WTC11 (cell line): Measurements from ENCODE around the gene PRRT1. TPM values are rescaled to one million over a fixed set of nuclear protein-coding genes. Genes with fewer than 3 reads are reported as not detected.

Source experiments
- ATAC-seq: fragments of 200-7000 bp; cut with Tn5 transposase; 2 replicates; pipeline ENCODE4 v1.10.0; 2021; ENCODE audit warnings: mild to moderate bottlenecking, moderate library complexity
- CTCF ChIA-PET: fragments of 300-600 bp; sonication (Branson Sonifier 250); formaldehyde crosslinking; loops from one replicate; lab custom pipeline; 2021; ENCODE audit warnings: antibody characterized with exemption; lab: Charles Lee
- POLR2A ChIA-PET: fragments of 350-600 bp; sonication (Branson Sonifier 250); formaldehyde crosslinking; loops from one replicate; lab custom pipeline; 2021; ENCODE audit warnings: antibody characterized with exemption; lab: Charles Lee
- DNase-seq: peaks from one replicate; pipeline ENCODE4 v3.0.0; 2021; ENCODE audit warnings: low spot score
- H3K27ac Mint-ChIP-seq: 2 replicates; pipeline ENCODE4 v1.8.0; 2021; ENCODE audit warnings: mixed read lengths
- H3K27me3 Mint-ChIP-seq: 2 replicates; pipeline ENCODE4 v1.8.0; 2021; ENCODE audit warnings: low read depth, mild to moderate bottlenecking, moderate library complexity, mixed read lengths
- H3K36me3 Mint-ChIP-seq: 2 replicates; pipeline ENCODE4 v1.8.0; 2021; ENCODE audit warnings: mixed read lengths
- H3K4me1 Mint-ChIP-seq: 2 replicates; pipeline ENCODE4 v1.8.0; 2022; ENCODE audit warnings: mixed read lengths
- H3K4me3 Mint-ChIP-seq: 2 replicates; pipeline ENCODE4 v1.8.0; 2021; ENCODE audit warnings: mild to moderate bottlenecking, moderate library complexity, mixed read lengths
- H3K9me3 Mint-ChIP-seq: 2 replicates; pipeline ENCODE4 v1.8.0; 2021; ENCODE audit warnings: mixed read lengths
- CREM ChIP-seq: sonication (generic); formaldehyde crosslinking; IDR thresholded peaks from 2 replicates; pipeline ENCODE4 v1.8.1; 2022; ENCODE audit warnings: mild to moderate bottlenecking, missing genetic modification reagents, moderate library complexity
- FOXK1 ChIP-seq: sonication (generic); formaldehyde crosslinking; IDR thresholded peaks from 2 replicates; pipeline ENCODE4 v1.8.0; 2022; ENCODE audit warnings: mild to moderate bottlenecking, moderate library complexity, missing genetic modification reagents
- GABPB1 ChIP-seq: sonication (generic); formaldehyde crosslinking; IDR thresholded peaks from 2 replicates; pipeline ENCODE4 v1.8.1; 2023; ENCODE audit warnings: mild to moderate bottlenecking, missing genetic modification reagents
- NR3C1 ChIP-seq: sonication (generic); formaldehyde crosslinking; conservative IDR thresholded peaks from 2 replicates; pipeline ENCODE4 v1.8.1; 2023; ENCODE audit warnings: low read depth, mild to moderate bottlenecking, missing genetic modification reagents
- RORB ChIP-seq: fragments of 250-450 bp; sonication (Bioruptor Pico); IDR thresholded peaks from 2 replicates; pipeline ENCODE4 v1.9.0; 2021; ENCODE audit warnings: mild to moderate bottlenecking
- TEAD1 ChIP-seq: sonication (generic); formaldehyde crosslinking; IDR thresholded peaks from 2 replicates; pipeline ENCODE4 v1.8.0; 2022; ENCODE audit warnings: mild to moderate bottlenecking, missing genetic modification reagents
- ZBTB21 ChIP-seq: sonication (generic); formaldehyde crosslinking; IDR thresholded peaks from 2 replicates; pipeline ENCODE4 v1.8.1; 2023; ENCODE audit warnings: mild to moderate bottlenecking, missing genetic modification reagents, borderline replicate concordance
- ZNF263 ChIP-seq: sonication (generic); formaldehyde crosslinking; IDR thresholded peaks from 2 replicates; pipeline ENCODE4 v1.8.1; 2022; ENCODE audit warnings: low read depth, mild to moderate bottlenecking, moderate library complexity, missing genetic modification reagents
- total RNA-seq: library from RNA; stranded (reverse); gene quantifications from 3 replicates; pipeline ENCODE4 v1.2.3, GENCODE V29; 2021
- TF ChIP-seq, protein P1 (sequence below): sonication (generic); formaldehyde crosslinking; IDR thresholded peaks from 2 replicates; pipeline ENCODE4 v1.8.1; 2023; ENCODE audit warnings: mild to moderate bottlenecking, missing genetic modification reagents, moderate library complexity
- TF ChIP-seq, protein P2 (sequence below): sonication (generic); formaldehyde crosslinking; IDR thresholded peaks from 2 replicates; pipeline ENCODE4 v1.8.0; 2022; ENCODE audit warnings: missing genetic modification reagents
- TF ChIP-seq, protein P3 (sequence below): sonication (generic); formaldehyde crosslinking; IDR thresholded peaks from 2 replicates; pipeline ENCODE4 v1.8.1; 2022; ENCODE audit warnings: missing genetic modification reagents, borderline replicate concordance
- TF ChIP-seq, protein P4 (sequence below): fragments of 250-450 bp; sonication (Bioruptor Pico); IDR thresholded peaks from 2 replicates; pipeline ENCODE4 v1.9.0; 2021; ENCODE audit warnings: mild to moderate bottlenecking, borderline replicate concordance
- TF ChIP-seq, protein P5 (sequence below): sonication (generic); formaldehyde crosslinking; IDR thresholded peaks from 2 replicates; pipeline ENCODE4 v1.8.0; 2022; ENCODE audit warnings: mild to moderate bottlenecking, missing genetic modification reagents
- TF ChIP-seq, protein P6 (sequence below): sonication (generic); formaldehyde crosslinking; IDR thresholded peaks from 2 replicates; pipeline ENCODE4 v1.8.1; 2023; ENCODE audit warnings: mild to moderate bottlenecking, missing genetic modification reagents, borderline replicate concordance
- TF ChIP-seq, protein P7 (sequence below): sonication (generic); formaldehyde crosslinking; IDR thresholded peaks from 2 replicates; pipeline ENCODE4 v1.8.0; 2023; ENCODE audit warnings: missing genetic modification reagents, mild to moderate bottlenecking, borderline replicate concordance

PRRT1 gene
- total RNA-seq, 1 experiment from 2014 or later, result 1.6 TPM

DNA sequence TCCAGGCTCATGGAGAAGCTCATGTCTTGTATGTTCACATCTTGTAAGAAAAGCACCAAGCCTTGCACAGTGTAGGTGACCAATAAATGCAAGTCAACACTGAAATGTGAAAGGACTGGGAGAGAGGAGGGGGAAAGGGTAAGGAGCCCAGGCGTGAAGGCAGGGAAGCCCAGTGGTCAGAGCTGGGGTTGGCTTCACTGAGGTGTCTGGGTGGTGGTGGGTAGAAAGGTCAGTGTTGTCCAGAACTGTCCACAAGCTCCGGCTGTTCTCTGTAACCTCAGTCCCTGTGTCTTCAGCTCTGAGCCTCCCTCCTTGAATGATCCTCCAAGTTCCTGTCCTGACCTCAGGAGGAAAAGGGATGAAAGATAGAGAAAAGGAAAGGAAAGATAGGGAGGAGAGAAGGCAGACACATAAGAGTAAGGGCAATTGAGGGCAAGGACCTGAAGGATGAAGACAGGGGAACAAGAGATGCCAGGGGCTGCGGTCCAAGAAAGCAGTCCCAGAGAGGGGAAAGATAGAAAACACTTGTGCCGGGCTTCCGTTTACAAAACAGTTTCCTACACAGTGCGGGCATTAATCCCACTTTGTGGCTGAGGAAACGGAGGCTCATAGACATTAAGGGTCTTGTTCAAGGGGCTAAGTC is 40.2 kb downstream of the PRRT1 start:
- H3K4me3 Mint-ChIP-seq, result no peak overlapping the region
- no peaks in the 10 kb centered on the region for H3K9me3 Mint-ChIP-seq
- TF ChIP-seq, protein P1, sequence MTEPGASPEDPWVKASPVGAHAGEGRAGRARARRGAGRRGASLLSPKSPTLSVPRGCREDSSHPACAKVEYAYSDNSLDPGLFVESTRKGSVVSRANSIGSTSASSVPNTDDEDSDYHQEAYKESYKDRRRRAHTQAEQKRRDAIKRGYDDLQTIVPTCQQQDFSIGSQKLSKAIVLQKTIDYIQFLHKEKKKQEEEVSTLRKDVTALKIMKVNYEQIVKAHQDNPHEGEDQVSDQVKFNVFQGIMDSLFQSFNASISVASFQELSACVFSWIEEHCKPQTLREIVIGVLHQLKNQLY (CRISPR knock-in tag), result no peak
- TF ChIP-seq, protein P2, sequence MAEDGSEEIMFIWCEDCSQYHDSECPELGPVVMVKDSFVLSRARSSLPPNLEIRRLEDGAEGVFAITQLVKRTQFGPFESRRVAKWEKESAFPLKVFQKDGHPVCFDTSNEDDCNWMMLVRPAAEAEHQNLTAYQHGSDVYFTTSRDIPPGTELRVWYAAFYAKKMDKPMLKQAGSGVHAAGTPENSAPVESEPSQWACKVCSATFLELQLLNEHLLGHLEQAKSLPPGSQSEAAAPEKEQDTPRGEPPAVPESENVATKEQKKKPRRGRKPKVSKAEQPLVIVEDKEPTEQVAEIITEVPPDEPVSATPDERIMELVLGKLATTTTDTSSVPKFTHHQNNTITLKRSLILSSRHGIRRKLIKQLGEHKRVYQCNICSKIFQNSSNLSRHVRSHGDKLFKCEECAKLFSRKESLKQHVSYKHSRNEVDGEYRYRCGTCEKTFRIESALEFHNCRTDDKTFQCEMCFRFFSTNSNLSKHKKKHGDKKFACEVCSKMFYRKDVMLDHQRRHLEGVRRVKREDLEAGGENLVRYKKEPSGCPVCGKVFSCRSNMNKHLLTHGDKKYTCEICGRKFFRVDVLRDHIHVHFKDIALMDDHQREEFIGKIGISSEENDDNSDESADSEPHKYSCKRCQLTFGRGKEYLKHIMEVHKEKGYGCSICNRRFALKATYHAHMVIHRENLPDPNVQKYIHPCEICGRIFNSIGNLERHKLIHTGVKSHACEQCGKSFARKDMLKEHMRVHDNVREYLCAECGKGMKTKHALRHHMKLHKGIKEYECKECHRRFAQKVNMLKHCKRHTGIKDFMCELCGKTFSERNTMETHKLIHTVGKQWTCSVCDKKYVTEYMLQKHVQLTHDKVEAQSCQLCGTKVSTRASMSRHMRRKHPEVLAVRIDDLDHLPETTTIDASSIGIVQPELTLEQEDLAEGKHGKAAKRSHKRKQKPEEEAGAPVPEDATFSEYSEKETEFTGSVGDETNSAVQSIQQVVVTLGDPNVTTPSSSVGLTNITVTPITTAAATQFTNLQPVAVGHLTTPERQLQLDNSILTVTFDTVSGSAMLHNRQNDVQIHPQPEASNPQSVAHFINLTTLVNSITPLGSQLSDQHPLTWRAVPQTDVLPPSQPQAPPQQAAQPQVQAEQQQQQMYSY (CRISPR knock-in tag), result no peak
- TF ChIP-seq, protein P3, sequence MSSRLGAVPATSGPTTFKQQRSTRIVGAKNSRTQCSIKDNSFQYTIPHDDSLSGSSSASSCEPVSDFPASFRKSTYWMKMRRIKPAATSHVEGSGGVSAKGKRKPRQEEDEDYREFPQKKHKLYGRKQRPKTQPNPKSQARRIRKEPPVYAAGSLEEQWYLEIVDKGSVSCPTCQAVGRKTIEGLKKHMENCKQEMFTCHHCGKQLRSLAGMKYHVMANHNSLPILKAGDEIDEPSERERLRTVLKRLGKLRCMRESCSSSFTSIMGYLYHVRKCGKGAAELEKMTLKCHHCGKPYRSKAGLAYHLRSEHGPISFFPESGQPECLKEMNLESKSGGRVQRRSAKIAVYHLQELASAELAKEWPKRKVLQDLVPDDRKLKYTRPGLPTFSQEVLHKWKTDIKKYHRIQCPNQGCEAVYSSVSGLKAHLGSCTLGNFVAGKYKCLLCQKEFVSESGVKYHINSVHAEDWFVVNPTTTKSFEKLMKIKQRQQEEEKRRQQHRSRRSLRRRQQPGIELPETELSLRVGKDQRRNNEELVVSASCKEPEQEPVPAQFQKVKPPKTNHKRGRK (CRISPR knock-in tag), result no peak
- TF ChIP-seq ZNF263 (CRISPR knock-in tag), result no peak
- TF ChIP-seq, protein P4, sequence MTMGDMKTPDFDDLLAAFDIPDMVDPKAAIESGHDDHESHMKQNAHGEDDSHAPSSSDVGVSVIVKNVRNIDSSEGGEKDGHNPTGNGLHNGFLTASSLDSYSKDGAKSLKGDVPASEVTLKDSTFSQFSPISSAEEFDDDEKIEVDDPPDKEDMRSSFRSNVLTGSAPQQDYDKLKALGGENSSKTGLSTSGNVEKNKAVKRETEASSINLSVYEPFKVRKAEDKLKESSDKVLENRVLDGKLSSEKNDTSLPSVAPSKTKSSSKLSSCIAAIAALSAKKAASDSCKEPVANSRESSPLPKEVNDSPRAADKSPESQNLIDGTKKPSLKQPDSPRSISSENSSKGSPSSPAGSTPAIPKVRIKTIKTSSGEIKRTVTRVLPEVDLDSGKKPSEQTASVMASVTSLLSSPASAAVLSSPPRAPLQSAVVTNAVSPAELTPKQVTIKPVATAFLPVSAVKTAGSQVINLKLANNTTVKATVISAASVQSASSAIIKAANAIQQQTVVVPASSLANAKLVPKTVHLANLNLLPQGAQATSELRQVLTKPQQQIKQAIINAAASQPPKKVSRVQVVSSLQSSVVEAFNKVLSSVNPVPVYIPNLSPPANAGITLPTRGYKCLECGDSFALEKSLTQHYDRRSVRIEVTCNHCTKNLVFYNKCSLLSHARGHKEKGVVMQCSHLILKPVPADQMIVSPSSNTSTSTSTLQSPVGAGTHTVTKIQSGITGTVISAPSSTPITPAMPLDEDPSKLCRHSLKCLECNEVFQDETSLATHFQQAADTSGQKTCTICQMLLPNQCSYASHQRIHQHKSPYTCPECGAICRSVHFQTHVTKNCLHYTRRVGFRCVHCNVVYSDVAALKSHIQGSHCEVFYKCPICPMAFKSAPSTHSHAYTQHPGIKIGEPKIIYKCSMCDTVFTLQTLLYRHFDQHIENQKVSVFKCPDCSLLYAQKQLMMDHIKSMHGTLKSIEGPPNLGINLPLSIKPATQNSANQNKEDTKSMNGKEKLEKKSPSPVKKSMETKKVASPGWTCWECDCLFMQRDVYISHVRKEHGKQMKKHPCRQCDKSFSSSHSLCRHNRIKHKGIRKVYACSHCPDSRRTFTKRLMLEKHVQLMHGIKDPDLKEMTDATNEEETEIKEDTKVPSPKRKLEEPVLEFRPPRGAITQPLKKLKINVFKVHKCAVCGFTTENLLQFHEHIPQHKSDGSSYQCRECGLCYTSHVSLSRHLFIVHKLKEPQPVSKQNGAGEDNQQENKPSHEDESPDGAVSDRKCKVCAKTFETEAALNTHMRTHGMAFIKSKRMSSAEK, result no peak
- TF ChIP-seq RORB (CRISPR knock-in tag), result no peak
- TF ChIP-seq, protein P5, sequence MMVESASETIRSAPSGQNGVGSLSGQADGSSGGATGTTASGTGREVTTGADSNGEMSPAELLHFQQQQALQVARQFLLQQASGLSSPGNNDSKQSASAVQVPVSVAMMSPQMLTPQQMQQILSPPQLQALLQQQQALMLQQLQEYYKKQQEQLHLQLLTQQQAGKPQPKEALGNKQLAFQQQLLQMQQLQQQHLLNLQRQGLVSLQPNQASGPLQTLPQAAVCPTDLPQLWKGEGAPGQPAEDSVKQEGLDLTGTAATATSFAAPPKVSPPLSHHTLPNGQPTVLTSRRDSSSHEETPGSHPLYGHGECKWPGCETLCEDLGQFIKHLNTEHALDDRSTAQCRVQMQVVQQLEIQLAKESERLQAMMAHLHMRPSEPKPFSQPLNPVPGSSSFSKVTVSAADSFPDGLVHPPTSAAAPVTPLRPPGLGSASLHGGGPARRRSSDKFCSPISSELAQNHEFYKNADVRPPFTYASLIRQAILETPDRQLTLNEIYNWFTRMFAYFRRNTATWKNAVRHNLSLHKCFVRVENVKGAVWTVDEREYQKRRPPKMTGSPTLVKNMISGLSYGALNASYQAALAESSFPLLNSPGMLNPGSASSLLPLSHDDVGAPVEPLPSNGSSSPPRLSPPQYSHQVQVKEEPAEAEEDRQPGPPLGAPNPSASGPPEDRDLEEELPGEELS (CRISPR knock-in tag), result no peak
- TF ChIP-seq, protein P6, sequence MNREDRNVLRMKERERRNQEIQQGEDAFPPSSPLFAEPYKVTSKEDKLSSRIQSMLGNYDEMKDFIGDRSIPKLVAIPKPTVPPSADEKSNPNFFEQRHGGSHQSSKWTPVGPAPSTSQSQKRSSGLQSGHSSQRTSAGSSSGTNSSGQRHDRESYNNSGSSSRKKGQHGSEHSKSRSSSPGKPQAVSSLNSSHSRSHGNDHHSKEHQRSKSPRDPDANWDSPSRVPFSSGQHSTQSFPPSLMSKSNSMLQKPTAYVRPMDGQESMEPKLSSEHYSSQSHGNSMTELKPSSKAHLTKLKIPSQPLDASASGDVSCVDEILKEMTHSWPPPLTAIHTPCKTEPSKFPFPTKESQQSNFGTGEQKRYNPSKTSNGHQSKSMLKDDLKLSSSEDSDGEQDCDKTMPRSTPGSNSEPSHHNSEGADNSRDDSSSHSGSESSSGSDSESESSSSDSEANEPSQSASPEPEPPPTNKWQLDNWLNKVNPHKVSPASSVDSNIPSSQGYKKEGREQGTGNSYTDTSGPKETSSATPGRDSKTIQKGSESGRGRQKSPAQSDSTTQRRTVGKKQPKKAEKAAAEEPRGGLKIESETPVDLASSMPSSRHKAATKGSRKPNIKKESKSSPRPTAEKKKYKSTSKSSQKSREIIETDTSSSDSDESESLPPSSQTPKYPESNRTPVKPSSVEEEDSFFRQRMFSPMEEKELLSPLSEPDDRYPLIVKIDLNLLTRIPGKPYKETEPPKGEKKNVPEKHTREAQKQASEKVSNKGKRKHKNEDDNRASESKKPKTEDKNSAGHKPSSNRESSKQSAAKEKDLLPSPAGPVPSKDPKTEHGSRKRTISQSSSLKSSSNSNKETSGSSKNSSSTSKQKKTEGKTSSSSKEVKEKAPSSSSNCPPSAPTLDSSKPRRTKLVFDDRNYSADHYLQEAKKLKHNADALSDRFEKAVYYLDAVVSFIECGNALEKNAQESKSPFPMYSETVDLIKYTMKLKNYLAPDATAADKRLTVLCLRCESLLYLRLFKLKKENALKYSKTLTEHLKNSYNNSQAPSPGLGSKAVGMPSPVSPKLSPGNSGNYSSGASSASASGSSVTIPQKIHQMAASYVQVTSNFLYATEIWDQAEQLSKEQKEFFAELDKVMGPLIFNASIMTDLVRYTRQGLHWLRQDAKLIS (CRISPR knock-in tag), result no peak
- TF ChIP-seq GABPB1 (CRISPR knock-in tag), result no peak
- no peak for TF ChIP-seq CREM
- TF ChIP-seq TEAD1, result no peak
- TF ChIP-seq FOXK1 (CRISPR knock-in tag), result no peak
- TF ChIP-seq, protein P7, sequence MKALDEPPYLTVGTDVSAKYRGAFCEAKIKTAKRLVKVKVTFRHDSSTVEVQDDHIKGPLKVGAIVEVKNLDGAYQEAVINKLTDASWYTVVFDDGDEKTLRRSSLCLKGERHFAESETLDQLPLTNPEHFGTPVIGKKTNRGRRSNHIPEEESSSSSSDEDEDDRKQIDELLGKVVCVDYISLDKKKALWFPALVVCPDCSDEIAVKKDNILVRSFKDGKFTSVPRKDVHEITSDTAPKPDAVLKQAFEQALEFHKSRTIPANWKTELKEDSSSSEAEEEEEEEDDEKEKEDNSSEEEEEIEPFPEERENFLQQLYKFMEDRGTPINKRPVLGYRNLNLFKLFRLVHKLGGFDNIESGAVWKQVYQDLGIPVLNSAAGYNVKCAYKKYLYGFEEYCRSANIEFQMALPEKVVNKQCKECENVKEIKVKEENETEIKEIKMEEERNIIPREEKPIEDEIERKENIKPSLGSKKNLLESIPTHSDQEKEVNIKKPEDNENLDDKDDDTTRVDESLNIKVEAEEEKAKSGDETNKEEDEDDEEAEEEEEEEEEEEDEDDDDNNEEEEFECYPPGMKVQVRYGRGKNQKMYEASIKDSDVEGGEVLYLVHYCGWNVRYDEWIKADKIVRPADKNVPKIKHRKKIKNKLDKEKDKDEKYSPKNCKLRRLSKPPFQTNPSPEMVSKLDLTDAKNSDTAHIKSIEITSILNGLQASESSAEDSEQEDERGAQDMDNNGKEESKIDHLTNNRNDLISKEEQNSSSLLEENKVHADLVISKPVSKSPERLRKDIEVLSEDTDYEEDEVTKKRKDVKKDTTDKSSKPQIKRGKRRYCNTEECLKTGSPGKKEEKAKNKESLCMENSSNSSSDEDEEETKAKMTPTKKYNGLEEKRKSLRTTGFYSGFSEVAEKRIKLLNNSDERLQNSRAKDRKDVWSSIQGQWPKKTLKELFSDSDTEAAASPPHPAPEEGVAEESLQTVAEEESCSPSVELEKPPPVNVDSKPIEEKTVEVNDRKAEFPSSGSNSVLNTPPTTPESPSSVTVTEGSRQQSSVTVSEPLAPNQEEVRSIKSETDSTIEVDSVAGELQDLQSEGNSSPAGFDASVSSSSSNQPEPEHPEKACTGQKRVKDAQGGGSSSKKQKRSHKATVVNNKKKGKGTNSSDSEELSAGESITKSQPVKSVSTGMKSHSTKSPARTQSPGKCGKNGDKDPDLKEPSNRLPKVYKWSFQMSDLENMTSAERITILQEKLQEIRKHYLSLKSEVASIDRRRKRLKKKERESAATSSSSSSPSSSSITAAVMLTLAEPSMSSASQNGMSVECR (CRISPR knock-in tag), result no peak
- TF ChIP-seq NR3C1 (CRISPR knock-in tag), result no peak
- no peak for TF ChIP-seq ZBTB21
- peaks cover 20% of the 10 kb centered on the region for H3K4me1 Mint-ChIP-seq
- POLR2A ChIA-PET, result no interaction called here
- ATAC-seq, result no peak
- CTCF ChIA-PET, result interaction anchor here (1.1 to 3.4 kb wide), 3 partner anchors 7 to 64 kb away, joined by 3 to 20 read pairs (median 4); no protein-coding TSS in a partner anchor
- peaks cover 6% of the 10 kb centered on the region; the same call in 1 of the 2 replicates for H3K36me3 Mint-ChIP-seq
- peaks cover 14% of the 10 kb centered on the region for H3K27me3 Mint-ChIP-seq
- H3K27ac Mint-ChIP-seq, result no peak overlapping the region
- DNase-seq, result no peak
